Effector memory CD4-positive, alpha-beta T cell (primary cell): Measurements from ENCODE around the gene MCF2L2.
"Not testable (repeated sequence)": the region's sequence is repeated elsewhere in the genome, so short reads cannot be mapped to it uniquely, and the experiment has no call there.

Experiments used
- DNase-seq, 3 donors: peaks; one replicate each; pipeline ENCODE4 v3.0.0-alpha.2; 2020
- H3K27ac ChIP-seq: 2 replicates; pipeline ENCODE4 v1.7.0; 2013; ENCODE audit warnings: mild to moderate bottlenecking, low read length, moderate library complexity; ENCODE audit not compliant: insufficient read depth, poor library complexity, severe bottlenecking
- H3K27me3 ChIP-seq: replicated peaks from 2 replicates; pipeline ENCODE4 v1.7.0; 2013; ENCODE audit warnings: mild to moderate bottlenecking, low read length; ENCODE audit not compliant: insufficient read depth, control insufficient read depth, poor library complexity, severe bottlenecking
- H3K36me3 ChIP-seq: 2 replicates; pipeline ENCODE4 v1.7.0; 2013; ENCODE audit warnings: mild to moderate bottlenecking, low read length, moderate library complexity; ENCODE audit not compliant: control insufficient read depth, insufficient read depth
- H3K4me1 ChIP-seq: 2 replicates; pipeline ENCODE4 v1.7.0; 2013; ENCODE audit warnings: low read length, mild to moderate bottlenecking; ENCODE audit not compliant: control insufficient read depth, insufficient read depth, poor library complexity, severe bottlenecking
- H3K4me3 ChIP-seq: 2 replicates; pipeline ENCODE4 v1.7.0; 2013; ENCODE audit warnings: low read length, low read depth, mild to moderate bottlenecking; ENCODE audit not compliant: insufficient read depth, poor library complexity, severe bottlenecking
- H3K9me3 ChIP-seq: 2 replicates; pipeline ENCODE4 v1.7.0; 2013; ENCODE audit warnings: mild to moderate bottlenecking, low read length, moderate library complexity; ENCODE audit not compliant: control insufficient read depth

Gene MCF2L2

DNA sequence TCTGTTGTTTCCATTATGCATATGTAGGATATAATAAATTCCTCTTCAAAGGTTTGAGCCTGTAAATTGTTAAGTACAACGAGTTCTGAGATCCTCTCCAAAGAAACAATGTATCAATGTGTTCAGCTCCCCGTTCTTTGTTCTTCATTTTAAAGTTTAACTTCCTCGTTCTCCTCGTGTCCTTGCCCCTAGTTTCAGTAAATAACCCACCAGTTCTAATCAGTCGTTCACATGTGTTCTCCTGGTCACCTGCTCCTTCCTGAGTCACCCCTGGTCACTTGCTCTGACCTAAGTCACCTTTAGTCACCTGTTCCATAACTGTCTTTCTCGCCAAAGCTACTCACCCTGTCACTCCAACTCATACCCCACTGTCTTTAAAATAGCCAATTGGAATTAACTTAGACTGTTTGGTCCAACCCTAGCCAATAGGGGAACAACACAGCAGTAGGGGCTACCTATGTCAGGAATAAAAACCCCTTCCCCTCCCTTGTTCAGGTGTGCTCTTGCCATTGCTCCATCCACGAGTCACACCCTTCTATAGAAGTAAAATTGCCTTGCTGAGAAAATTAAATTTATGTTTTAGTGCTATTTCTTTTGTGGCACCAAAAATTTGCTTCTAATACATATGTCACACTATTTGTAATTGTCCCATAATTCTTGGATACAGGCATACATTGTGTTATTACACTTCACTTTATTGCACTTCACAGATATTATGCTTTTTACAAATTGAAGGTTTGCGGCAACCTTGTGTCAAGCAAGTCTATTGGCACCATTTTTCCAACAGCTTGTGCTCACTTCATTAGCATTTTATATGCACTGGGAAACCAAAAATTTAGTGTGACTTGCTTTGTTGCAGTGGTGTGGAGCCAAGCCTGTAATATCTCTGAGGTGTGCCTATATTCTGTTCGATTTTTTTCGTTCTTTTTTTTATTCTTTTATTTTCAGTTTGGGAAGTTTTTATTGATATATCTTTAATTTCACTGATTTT, 15.3 kb upstream of the MCF2L2 start:
- Histone ChIP-seq H3K9me3 (peaks cover 5% of the 10 kb centered on the region), H3K4me1 (no peaks in the 10 kb centered on the region), H3K27ac (no peak overlapping the region), H3K36me3 (no peaks in the 10 kb centered on the region), H3K27me3 (no peaks in the 10 kb centered on the region), H3K4me3 (no peak overlapping the region)
- no peak for DNase-seq

DNA sequence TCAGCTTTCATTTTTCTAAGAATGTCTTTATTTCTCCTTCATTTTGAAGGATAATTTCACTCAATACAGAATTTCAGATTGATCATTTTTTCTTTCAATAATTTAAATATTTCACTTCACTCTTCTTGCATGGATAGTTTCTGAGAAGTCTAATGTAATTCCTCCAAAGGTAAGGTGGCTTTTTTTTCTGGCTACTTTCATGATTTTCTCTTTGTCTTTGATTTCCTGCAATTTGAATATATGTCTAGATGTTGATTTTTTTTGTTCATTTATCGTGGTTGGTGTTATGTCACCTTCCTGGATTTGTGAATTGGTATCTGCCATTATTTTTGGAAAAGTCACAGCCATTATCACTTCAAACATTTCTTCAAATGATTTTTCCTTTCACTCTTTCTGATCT, 14.6 kb upstream of the MCF2L2 start:
- Histone ChIP-seq H3K27ac (no peak overlapping the region), H3K4me1 (no peaks in the 10 kb centered on the region), H3K36me3 (no peaks in the 10 kb centered on the region), H3K9me3 (peaks cover 5% of the 10 kb centered on the region), H3K27me3 (no peaks in the 10 kb centered on the region), H3K4me3 (no peak overlapping the region)
- DNase-seq, result no peak

DNA sequence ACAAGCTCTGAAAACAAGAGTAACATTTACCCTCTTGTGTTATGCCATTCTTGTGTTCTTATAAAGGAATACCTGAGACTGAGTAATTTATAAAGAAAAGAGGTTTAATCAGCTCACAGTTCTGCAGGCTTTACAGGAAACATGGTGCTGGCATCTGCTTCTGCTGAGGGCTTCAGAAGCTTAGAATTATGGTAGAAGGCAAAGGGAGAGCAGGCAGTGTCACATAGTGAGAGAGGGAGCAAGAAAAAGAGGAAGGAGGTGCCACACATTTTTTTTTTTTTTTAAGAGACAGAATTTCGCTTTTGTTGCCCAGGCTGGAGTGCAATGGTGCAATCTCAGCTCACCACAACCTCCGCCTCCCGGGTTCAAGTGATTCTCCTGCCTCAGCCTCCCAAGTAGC, 12.1 kb upstream of the MCF2L2 start:
- not testable (repeated sequence) for DNase-seq, H3K4me1 ChIP-seq, H3K27ac ChIP-seq, H3K9me3 ChIP-seq, H3K36me3 ChIP-seq, H3K27me3 ChIP-seq, H3K4me3 ChIP-seq

DNA sequence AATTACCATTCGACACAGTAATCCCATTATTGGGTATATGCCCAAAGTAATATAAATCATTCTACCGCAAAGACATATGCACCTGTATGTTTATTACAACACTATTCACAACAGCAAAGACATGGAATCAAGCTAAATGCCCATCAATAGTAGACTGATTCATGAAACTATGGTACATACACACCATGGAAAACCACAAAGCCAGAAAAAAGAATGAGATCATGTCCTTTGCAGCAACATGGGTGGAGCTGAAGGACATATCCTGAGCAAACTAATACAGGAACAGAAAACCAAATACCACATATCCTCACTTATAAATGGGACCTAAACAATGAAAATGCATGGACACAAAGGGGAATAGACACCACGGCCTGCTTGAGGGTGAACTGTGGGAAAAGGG, 11.1 kb upstream of the MCF2L2 start:
- H3K27ac ChIP-seq, result no peak overlapping the region
- no peak for DNase-seq
- H3K9me3 ChIP-seq, result peaks cover 5% of the 10 kb centered on the region

DNA sequence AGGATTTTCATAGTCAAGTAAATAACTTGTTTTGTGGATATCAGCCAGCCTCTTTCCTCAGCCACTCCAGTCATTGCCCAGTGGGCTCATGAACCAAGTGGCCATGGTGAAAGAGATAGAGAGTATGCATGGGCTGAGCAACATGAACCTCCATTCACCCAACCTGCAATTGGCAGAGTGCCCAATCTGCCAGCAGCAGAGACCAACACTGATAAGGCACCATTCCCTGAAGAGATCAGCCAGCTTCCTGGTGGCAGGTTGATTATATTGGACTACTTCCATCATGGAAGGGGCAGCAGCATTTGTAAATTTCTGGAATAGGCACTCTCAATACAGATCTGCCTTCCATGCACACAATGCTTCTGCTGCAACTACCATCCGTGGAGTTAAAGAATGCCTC, 10.3 kb upstream of the MCF2L2 start:
- Histone ChIP-seq H3K36me3 (no peaks in the 10 kb centered on the region), H3K4me1 (no peaks in the 10 kb centered on the region), H3K4me3 (no peak overlapping the region), H3K27me3 (no peaks in the 10 kb centered on the region), H3K27ac (no peak overlapping the region), H3K9me3 (peaks cover 5% of the 10 kb centered on the region)
- no peak for DNase-seq

More for the DNA sequence above, 11.1 kb upstream of the MCF2L2 start:
- Histone ChIP-seq H3K4me1 (no peaks in the 10 kb centered on the region), H3K4me3 (no peak overlapping the region), H3K27me3 (no peaks in the 10 kb centered on the region), H3K36me3 (no peaks in the 10 kb centered on the region)

DNA sequence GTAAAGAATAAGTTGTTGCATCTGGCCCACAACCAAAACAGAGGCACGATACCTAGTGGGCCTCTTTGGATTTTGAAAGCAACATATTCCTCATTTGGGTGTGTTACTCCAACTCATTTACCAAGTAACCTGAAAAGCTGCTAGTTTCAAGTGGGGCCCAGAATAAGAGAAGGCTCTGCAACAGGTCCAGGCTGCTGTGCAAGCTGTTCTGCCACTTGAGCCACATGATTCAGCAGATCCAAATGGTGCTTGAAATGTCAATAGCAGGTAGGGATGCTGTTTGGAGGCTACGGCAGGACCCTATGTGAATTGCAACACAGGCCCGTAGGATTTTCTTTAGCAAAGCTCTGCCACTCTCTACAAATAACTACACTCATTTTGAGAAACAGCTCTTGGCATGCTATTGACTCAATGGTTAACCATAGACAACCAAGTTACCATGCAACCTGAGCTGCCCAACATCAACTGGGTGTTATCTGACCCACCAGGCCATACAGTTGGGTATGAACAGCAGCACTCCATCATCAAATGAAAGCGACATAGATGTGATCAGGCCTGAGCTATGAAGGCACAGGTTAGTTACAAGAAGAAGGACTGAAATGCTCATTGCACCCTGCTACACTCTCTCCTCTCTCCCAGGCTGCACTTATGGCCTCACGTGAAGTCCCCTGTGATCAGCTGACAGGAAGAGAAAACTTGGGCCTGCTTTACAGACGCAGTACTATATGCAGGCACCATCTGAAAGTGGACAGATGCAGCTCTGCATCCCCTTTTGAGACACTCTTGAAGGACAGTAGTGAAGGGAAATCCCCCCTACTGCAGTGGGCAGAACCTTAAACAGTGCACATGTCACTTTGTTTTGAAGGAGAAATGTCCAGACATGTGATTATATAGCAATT, 9.5 kb upstream of the MCF2L2 start:
- Histone ChIP-seq H3K4me1 (no peaks in the 10 kb centered on the region), H3K36me3 (no peaks in the 10 kb centered on the region), H3K27ac (no peak overlapping the region), H3K9me3 (no peaks in the 10 kb centered on the region), H3K27me3 (no peaks in the 10 kb centered on the region), H3K4me3 (no peak overlapping the region)
- DNase-seq, result no peak

DNA sequence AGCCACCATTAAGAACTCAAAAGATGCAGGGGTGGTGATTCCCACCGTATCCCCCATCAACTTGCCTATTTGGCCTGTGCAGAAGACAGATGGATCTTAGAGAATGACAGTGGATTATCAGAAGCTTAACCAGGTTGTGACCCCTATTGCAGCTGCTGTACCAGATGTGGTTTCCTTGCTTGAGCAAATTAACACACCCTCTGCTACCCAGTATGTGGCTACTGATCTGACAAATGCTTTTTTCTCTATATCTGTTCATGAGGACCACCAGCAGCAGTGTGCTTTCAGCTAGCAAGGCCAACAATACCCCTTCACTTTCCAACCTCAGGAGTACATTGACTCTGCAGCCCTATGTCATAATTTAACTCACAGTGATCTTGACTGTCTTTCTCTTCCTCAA, 8.6 kb upstream of the MCF2L2 start:
- DNase-seq, result no peak
- Histone ChIP-seq H3K27me3 (no peaks in the 10 kb centered on the region), H3K4me1 (no peaks in the 10 kb centered on the region), H3K27ac (no peak overlapping the region), H3K36me3 (no peaks in the 10 kb centered on the region), H3K9me3 (no peaks in the 10 kb centered on the region), H3K4me3 (no peak overlapping the region)

DNA sequence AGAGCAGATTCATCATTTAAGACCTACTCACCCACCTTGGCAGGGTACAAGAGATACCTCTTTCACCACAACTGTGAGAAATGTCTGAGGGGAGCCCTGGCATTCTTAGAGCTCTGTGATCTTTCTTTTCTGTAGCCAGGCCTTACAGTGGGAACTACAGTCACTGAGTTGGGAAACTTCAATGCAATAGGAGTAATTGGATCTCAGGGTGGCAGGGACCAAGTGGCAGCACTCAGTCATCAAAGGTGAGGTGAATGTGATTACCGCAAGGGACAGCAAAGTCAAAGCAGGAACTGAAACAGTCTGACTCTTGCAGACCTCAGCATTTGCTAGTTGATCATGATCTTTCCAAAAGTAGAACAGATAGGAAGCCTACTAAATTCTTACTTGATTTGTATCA, 7.2 kb upstream of the MCF2L2 start:
- H3K27ac ChIP-seq, result no peak overlapping the region
- DNase-seq, result no peak
- H3K36me3 ChIP-seq, result no peaks in the 10 kb centered on the region
- H3K27me3 ChIP-seq, result no peaks in the 10 kb centered on the region
- H3K4me3 ChIP-seq, result no peak overlapping the region
- no peaks in the 10 kb centered on the region for H3K4me1 ChIP-seq
- no peaks in the 10 kb centered on the region for H3K9me3 ChIP-seq

DNA sequence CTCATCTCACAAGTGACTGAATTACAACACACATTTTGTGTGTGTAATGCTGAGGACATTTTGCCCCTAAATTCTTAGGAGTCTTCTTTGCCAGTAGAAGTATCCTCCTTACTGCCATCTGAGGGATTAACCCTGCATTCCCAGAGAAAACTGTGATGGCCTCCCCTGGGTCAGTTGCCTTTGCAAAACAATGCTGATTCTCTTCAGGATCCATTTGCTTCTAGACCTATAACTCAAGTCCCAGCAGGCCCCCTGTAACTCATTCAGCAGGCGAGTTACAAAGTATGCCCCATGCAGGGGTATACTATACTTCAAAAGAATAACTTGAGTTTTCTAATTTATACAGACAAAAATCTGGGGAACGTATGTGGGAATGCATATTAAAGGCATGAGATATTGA, 6.6 kb upstream of the MCF2L2 start:
- Histone ChIP-seq H3K27ac (no peak overlapping the region), H3K4me3 (no peak overlapping the region), H3K27me3 (no peaks in the 10 kb centered on the region), H3K4me1 (no peaks in the 10 kb centered on the region), H3K9me3 (no peaks in the 10 kb centered on the region), H3K36me3 (no peaks in the 10 kb centered on the region)
- no peak for DNase-seq

DNA sequence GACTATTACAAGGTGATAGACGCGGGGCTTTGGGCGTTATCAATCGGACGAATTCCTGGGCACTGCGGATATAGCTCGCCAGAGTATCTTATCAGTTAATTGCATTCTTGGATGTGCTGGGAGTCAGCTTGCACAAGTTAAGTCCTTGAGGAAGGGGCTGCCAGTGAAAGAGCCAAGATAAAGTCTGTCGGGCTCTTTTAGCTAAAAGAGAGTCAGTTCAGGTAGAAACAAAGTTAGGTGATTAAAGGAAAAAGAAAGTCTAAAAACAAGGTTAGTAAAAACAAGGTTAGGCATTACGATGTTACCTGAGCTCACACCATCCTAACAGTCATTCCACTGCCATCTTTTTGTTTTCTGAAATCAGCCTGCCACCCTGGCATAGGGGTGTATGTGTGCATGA, 6.1 kb upstream of the MCF2L2 start:
- no peaks in the 10 kb centered on the region for H3K36me3 ChIP-seq
- H3K27ac ChIP-seq, result no peak overlapping the region
- H3K4me3 ChIP-seq, result no peak overlapping the region
- H3K27me3 ChIP-seq, result no peaks in the 10 kb centered on the region
- H3K4me1 ChIP-seq, result no peaks in the 10 kb centered on the region
- no peak for DNase-seq
- H3K9me3 ChIP-seq, result no peaks in the 10 kb centered on the region
